Stimulated activated naive B cell treated with anti-CD40 and anti-IgM and Interleukin-4, amounts not matched to agents 10 μg/mL and 1 μg/mL and 100 μg/mL, for 72 hours (primary cell): ENCODE measurements around the gene ATG16L1.

ENCODE experiments used
- ATAC-seq, 2 donors: fragments of 150-1000 bp; cut with Tn5 transposase; replicated peaks; 2 replicates each; pipeline ENCODE4 v1.10.0; 2021; ENCODE audit warnings: moderate library complexity in 1 of 2
- DNase-seq: peaks from one replicate; pipeline ENCODE4 v3.0.0; 2021
- H3K27ac Mint-ChIP-seq: one replicate; pipeline ENCODE4 v1.8.0; 2022; ENCODE audit warnings: mild to moderate bottlenecking, mixed read lengths
- H3K27me3 Mint-ChIP-seq, 2 donors: one replicate each; pipeline ENCODE4 v1.8.0; 2022; ENCODE audit warnings: mixed read lengths in 2 of 2
- H3K36me3 Mint-ChIP-seq, 2 donors: one replicate each; pipeline ENCODE4 v1.8.0; 2022; ENCODE audit warnings: mixed read lengths in 2 of 2, mild to moderate bottlenecking in 1 of 2
- H3K4me1 Mint-ChIP-seq, 2 donors: one replicate each; pipeline ENCODE4 v1.8.0; 2022; ENCODE audit warnings: mixed read lengths in 2 of 2, mild to moderate bottlenecking in 1 of 2
- H3K4me3 Mint-ChIP-seq, 2 donors: one replicate each; pipeline ENCODE4 v1.8.0; 2022; ENCODE audit warnings: mild to moderate bottlenecking in 2 of 2, mixed read lengths in 2 of 2, moderate library complexity in 1 of 2
- H3K9me3 Mint-ChIP-seq, 2 donors: one replicate each; pipeline ENCODE4 v1.8.0; 2022; ENCODE audit warnings: mixed read lengths in 2 of 2, mild to moderate bottlenecking in 1 of 2

ATG16L1 gene

GRCh38 chr2:233275223-233275622 is 23.8 kb downstream of the ATG16L1 start:
- Mint-ChIP-seq H3K9me3 (no peaks in the 10 kb centered on the region), H3K4me3 (no peak overlapping the region), H3K27me3 (no peaks in the 10 kb centered on the region), H3K27ac (peak overlapping the region; percentile 31), H3K4me1 (peaks cover 10 to 12% of the 10 kb centered on the region in 2 donors), H3K36me3 (peaks cover 43 to 62% of the 10 kb centered on the region in 2 donors)
- ATAC-seq (no peak), DNase-seq (no peak)

GRCh38 chr2:233278921-233279320 is 27.4 kb downstream of the ATG16L1 start:
- no peak for DNase-seq
- H3K27ac Mint-ChIP-seq: no peak overlapping the region
- H3K4me3 Mint-ChIP-seq: no peak overlapping the region
- H3K4me1 Mint-ChIP-seq: peaks cover 0 to 5% of the 10 kb centered on the region in 2 donors
- no peak for ATAC-seq
- H3K36me3 Mint-ChIP-seq: peaks cover 47 to 59% of the 10 kb centered on the region in 2 donors
- H3K27me3 Mint-ChIP-seq: no peaks in the 10 kb centered on the region
- H3K9me3 Mint-ChIP-seq: no peaks in the 10 kb centered on the region

- peaks cover 0 to 4% of the 10 kb centered on the region in 2 donors for H3K4me1 Mint-ChIP-seq
- no peak for ATAC-seq
- no peak overlapping the region for H3K27ac Mint-ChIP-seq
- H3K4me3 Mint-ChIP-seq: no peak overlapping the region
- no peak for DNase-seq
- no peaks in the 10 kb centered on the region for H3K9me3 Mint-ChIP-seq
- no peaks in the 10 kb centered on the region for H3K27me3 Mint-ChIP-seq
- H3K36me3 Mint-ChIP-seq: peaks cover 44 to 53% of the 10 kb centered on the region in 2 donors
These were observed 28.7 kb downstream of the ATG16L1 start for GRCh38 chr2:233280114-233280693.

GRCh38 chr2:233281553-233281952 is 30.1 kb downstream of the ATG16L1 start:
- Mint-ChIP-seq H3K27ac (no peak overlapping the region), H3K4me3 (no peak overlapping the region), H3K4me1 (peaks cover 0 to 4% of the 10 kb centered on the region in 2 donors), H3K36me3 (peaks cover 50 to 52% of the 10 kb centered on the region in 2 donors), H3K27me3 (no peaks in the 10 kb centered on the region), H3K9me3 (no peaks in the 10 kb centered on the region)
- ATAC-seq: no peak
- no peak for DNase-seq

GRCh38 chr2:233281992-233282603 is 30.6 kb downstream of the ATG16L1 start:
- Mint-ChIP-seq H3K36me3 (peaks cover 55 to 57% of the 10 kb centered on the region in 2 donors), H3K4me3 (no peak overlapping the region), H3K27ac (peak overlapping the region; percentile 43), H3K4me1 (peaks cover 0 to 4% of the 10 kb centered on the region in 2 donors), H3K27me3 (no peaks in the 10 kb centered on the region), H3K9me3 (no peaks in the 10 kb centered on the region)
- no peak for ATAC-seq
- no peak for DNase-seq

- Mint-ChIP-seq H3K4me3 (no peak overlapping the region), H3K27me3 (no peaks in the 10 kb centered on the region), H3K4me1 (peaks cover 0 to 4% of the 10 kb centered on the region in 2 donors), H3K9me3 (no peaks in the 10 kb centered on the region), H3K27ac (no peak overlapping the region), H3K36me3 (peaks cover 55 to 61% of the 10 kb centered on the region in 2 donors)
- ATAC-seq (no peak), DNase-seq (no peak)
These were observed 34.4 kb downstream of the ATG16L1 start for GRCh38 chr2:233285921-233286320.

GRCh38 chr2:233287871-233288270 is 36.4 kb downstream of the ATG16L1 start:
- Mint-ChIP-seq H3K9me3 (no peaks in the 10 kb centered on the region), H3K4me1 (peaks cover 0 to 1% of the 10 kb centered on the region in 2 donors), H3K27me3 (no peaks in the 10 kb centered on the region), H3K36me3 (peaks cover 51 to 58% of the 10 kb centered on the region in 2 donors), H3K4me3 (no peak overlapping the region), H3K27ac (no peak overlapping the region)
- DNase-seq (no peak), ATAC-seq (no peak)

- no peak overlapping the region for H3K27ac Mint-ChIP-seq
- H3K36me3 Mint-ChIP-seq: peaks cover 55 to 62% of the 10 kb centered on the region in 2 donors
These were observed 37.2 kb downstream of the ATG16L1 start for GRCh38 chr2:233288663-233289062.

GRCh38 chr2:233289648-233290047 is 38.2 kb downstream of the ATG16L1 start:
- DNase-seq (no peak), ATAC-seq (no peak)
- Mint-ChIP-seq H3K9me3 (no peaks in the 10 kb centered on the region), H3K4me1 (peaks cover 0 to 2% of the 10 kb centered on the region in 2 donors), H3K27ac (no peak overlapping the region), H3K27me3 (no peaks in the 10 kb centered on the region), H3K36me3 (peaks cover 63 to 71% of the 10 kb centered on the region in 2 donors), H3K4me3 (no peak overlapping the region)

More at GRCh38 chr2:233288663-233289062, 37.2 kb downstream of the ATG16L1 start:
- DNase-seq: no peak
- no peaks in the 10 kb centered on the region for H3K4me1 Mint-ChIP-seq
- H3K27me3 Mint-ChIP-seq: no peaks in the 10 kb centered on the region
- no peak for ATAC-seq
- H3K9me3 Mint-ChIP-seq: no peaks in the 10 kb centered on the region
- H3K4me3 Mint-ChIP-seq: no peak overlapping the region

- peak overlapping the region; percentile 48 for H3K27ac Mint-ChIP-seq
- H3K27me3 Mint-ChIP-seq: no peaks in the 10 kb centered on the region
- DNase-seq: no peak
- no peak overlapping the region for H3K4me3 Mint-ChIP-seq
- peaks cover 63 to 71% of the 10 kb centered on the region in 2 donors for H3K36me3 Mint-ChIP-seq
- no peaks in the 10 kb centered on the region for H3K9me3 Mint-ChIP-seq
- peaks cover 0 to 2% of the 10 kb centered on the region in 2 donors for H3K4me1 Mint-ChIP-seq
- no peak for ATAC-seq
These were observed 38.8 kb downstream of the ATG16L1 start for GRCh38 chr2:233290051-233290845.

- Mint-ChIP-seq H3K27me3 (no peaks in the 10 kb centered on the region), H3K4me1 (peaks cover 0 to 4% of the 10 kb centered on the region in 2 donors)
- ATAC-seq: no peak
These were observed 44.4 kb downstream of the ATG16L1 start for GRCh38 chr2:233295891-233296290.

GRCh38 chr2:233297076-233297475 is 45.6 kb downstream of the ATG16L1 start:
- no peaks in the 10 kb centered on the region for H3K27me3 Mint-ChIP-seq
- no peak overlapping the region for H3K27ac Mint-ChIP-seq
- H3K4me3 Mint-ChIP-seq: no peak overlapping the region
- no peak for DNase-seq
- peaks cover 45% of the 10 kb centered on the region in 2 donors for H3K36me3 Mint-ChIP-seq
- H3K9me3 Mint-ChIP-seq: no peaks in the 10 kb centered on the region
- peaks cover 0 to 4% of the 10 kb centered on the region in 2 donors for H3K4me1 Mint-ChIP-seq
- ATAC-seq: no peak

More at GRCh38 chr2:233295891-233296290, 44.4 kb downstream of the ATG16L1 start:
- Mint-ChIP-seq H3K27ac (no peak overlapping the region), H3K36me3 (peaks cover 50 to 51% of the 10 kb centered on the region in 2 donors), H3K9me3 (no peaks in the 10 kb centered on the region), H3K4me3 (no peak overlapping the region)
- no peak for DNase-seq

- ATAC-seq (no peak), DNase-seq (no peak)
- Mint-ChIP-seq H3K36me3 (peaks cover 11 to 14% of the 10 kb centered on the region in 2 donors), H3K27ac (no peak overlapping the region), H3K4me3 (no peak overlapping the region), H3K9me3 (no peaks in the 10 kb centered on the region), H3K27me3 (no peaks in the 10 kb centered on the region), H3K4me1 (peaks cover 0 to 4% of the 10 kb centered on the region in 2 donors)
These were observed 48.9 kb downstream of the ATG16L1 start for GRCh38 chr2:233300401-233300800.

GRCh38 chr2:233301248-233301647 is 49.8 kb downstream of the ATG16L1 start:
- peaks cover 7 to 9% of the 10 kb centered on the region in 2 donors for H3K36me3 Mint-ChIP-seq
- H3K9me3 Mint-ChIP-seq: no peaks in the 10 kb centered on the region
- H3K27me3 Mint-ChIP-seq: no peaks in the 10 kb centered on the region
- H3K4me3 Mint-ChIP-seq: no peak overlapping the region
- ATAC-seq: no peak
- no peak for DNase-seq
- H3K27ac Mint-ChIP-seq: no peak overlapping the region
- H3K4me1 Mint-ChIP-seq: peaks cover 0 to 3% of the 10 kb centered on the region in 2 donors
